ENCODE data around the gene CETP.
A peak's percentile ranks its signal among the peaks of the same experiment; 100 is the strongest.
"Not testable (repeated sequence)": the region's sequence is repeated elsewhere in the genome, so short reads cannot be mapped to it uniquely, and the experiment has no call there.

CETP gene

GRCh38 chr16:57000271-57001025 lies 38.7 kb downstream of the CETP start:
- DNase-seq, result peak; percentile 53 to 72

GRCh38 chr16:57001026-57001679 lies 39.4 kb downstream of the CETP start:
- DNase-seq, result no peak

GRCh38 chr16:57003439-57004386 lies 42.0 kb downstream of the CETP start:
- no peak for DNase-seq

- DNase-seq, result no peak
Measured at GRCh38 chr16:57004387-57005250, 42.9 kb downstream of the CETP start.

- DNase-seq, result not testable (repeated sequence)
Measured at GRCh38 chr16:57005597-57005996, 43.8 kb downstream of the CETP start.

- DNase-seq, result no peak
Measured at GRCh38 chr16:57007050-57007449, 45.3 kb downstream of the CETP start.

GRCh38 chr16:57007530-57007929 lies 45.8 kb downstream of the CETP start:
- no peak for DNase-seq

- no peak for DNase-seq
Measured at GRCh38 chr16:57008440-57008839, 46.7 kb downstream of the CETP start.

- DNase-seq, result no peak
Measured at GRCh38 chr16:57009643-57010170, 48.0 kb downstream of the CETP start.

- DNase-seq, result no peak
Measured at GRCh38 chr16:57012353-57012752, 50.6 kb downstream of the CETP start.

GRCh38 chr16:57013229-57013628 lies 51.5 kb downstream of the CETP start:
- DNase-seq, result no peak

GRCh38 chr16:57013902-57014301 lies 52.2 kb downstream of the CETP start:
- no peak for DNase-seq

- DNase-seq, result no peak
Measured at GRCh38 chr16:57016301-57016700, 54.6 kb downstream of the CETP start.

GRCh38 chr16:57016831-57017230 lies 55.1 kb downstream of the CETP start:
- DNase-seq, result no peak

GRCh38 chr16:57017251-57017650 lies 55.5 kb downstream of the CETP start:
- no peak for DNase-seq

GRCh38 chr16:57019746-57020145 lies 58.0 kb downstream of the CETP start:
- DNase-seq, result no peak

GRCh38 chr16:57020651-57021050 lies 58.9 kb downstream of the CETP start:
- DNase-seq, result no peak

- DNase-seq, result no peak
Measured at GRCh38 chr16:57021757-57022156, 60.0 kb downstream of the CETP start.

GRCh38 chr16:57022445-57022844 lies 60.7 kb downstream of the CETP start:
- no peak for DNase-seq

- peak; percentile 70 to 80 for DNase-seq
Measured at GRCh38 chr16:57023541-57024249, 61.9 kb downstream of the CETP start.

GRCh38 chr16:57024894-57025680 lies 63.3 kb downstream of the CETP start:
- DNase-seq, result no peak

All from stimulated activated CD4-positive, alpha-beta T cell treated with anti-CD3 and anti-CD28 coated beads, Interleukin-2, amount 100 ng/mL, for 24 hours (primary cell).